H1 (cell line): Measurements from ENCODE around the gene NR4A1. TPM values are rescaled to one million over a fixed set of nuclear protein-coding genes. Genes with fewer than 3 reads are reported as not detected.

Source experiments
- CTCF ChIA-PET: fragments of 300-600 bp; sonication (Branson Sonifier 250); formaldehyde crosslinking; loops from one replicate; lab custom pipeline; 2021; ENCODE audit not compliant: partially characterized antibody; lab: Charles Lee
- POLR2A ChIA-PET: fragments of 300-600 bp; sonication (Branson Sonifier 250); formaldehyde crosslinking; loops from one replicate; lab custom pipeline; 2021; ENCODE audit warnings: inconsistent platforms; ENCODE audit not compliant: partially characterized antibody; lab: Charles Lee
- DNase-seq, 2 experiments: peaks; one replicate each; pipeline versions ENCODE4 v3.0.0 to v3.0.0-alpha.2; 2010 to 2022; ENCODE audit warnings: low spot score in 2 of 2, low read depth in 1 of 2, mixed read lengths in 1 of 2
- FAIRE-seq: peaks from 2 replicates; lab custom pipeline; 2011; peaks lifted over from hg19 to GRCh38; lab: Jason Lieb, UNC
- H2AFZ ChIP-seq: 2 replicates; pipeline ENCODE4 v1.8.1; 2012; ENCODE audit warnings: low read length, inconsistent platforms
- H2AK5ac ChIP-seq: 2 replicates; pipeline ENCODE4 v1.6.1; 2013; ENCODE audit warnings: low read depth, low read length
- H2BK120ac ChIP-seq: replicated peaks from 2 replicates; pipeline ENCODE3; 2013; ENCODE audit warnings: low read depth, low read length, inconsistent platforms
- H2BK12ac ChIP-seq: 2 replicates; pipeline ENCODE4 v1.6.1; 2013; ENCODE audit warnings: low read depth, low read length
- H2BK15ac ChIP-seq: 2 replicates; pipeline ENCODE4 v1.6.1; 2013; ENCODE audit warnings: low read length
- H2BK20ac ChIP-seq: 2 replicates; pipeline ENCODE4 v1.6.1; 2013; ENCODE audit warnings: low read length
- H2BK5ac ChIP-seq: 2 replicates; pipeline ENCODE4 v1.6.1; 2013; ENCODE audit warnings: low read depth, low read length
- H3K14ac ChIP-seq: 2 replicates; pipeline ENCODE4 v1.6.1; 2013; ENCODE audit warnings: inconsistent platforms; ENCODE audit not compliant: insufficient read length
- H3K18ac ChIP-seq: 2 replicates; pipeline ENCODE4 v1.6.1; 2013; ENCODE audit warnings: low read length; ENCODE audit errors: extremely low read depth
- H3K23ac ChIP-seq: 2 replicates; pipeline ENCODE4 v1.6.1; 2013; ENCODE audit warnings: inconsistent platforms; ENCODE audit not compliant: insufficient read length
- H3K23me2 ChIP-seq: 2 replicates; pipeline ENCODE4 v1.6.1; 2013; ENCODE audit warnings: low read depth, low read length
- H3K27ac ChIP-seq: 2 replicates; pipeline ENCODE4 v1.6.1; 2011; ENCODE audit warnings: low read depth, low read length, inconsistent platforms
- H3K27me3 ChIP-seq, 4 experiments: replicated peaks in 1 of 4; 1 replicate in 1 of 4; 2 replicates in 3 of 4; pipeline versions ENCODE4 v1.6.1 to v1.8.1; 2011 to 2013; ENCODE audit warnings: low read length in 3 of 4, mild to moderate bottlenecking in 3 of 4, inconsistent platforms in 2 of 4, mixed read lengths in 2 of 4, moderate library complexity in 1 of 4; ENCODE audit not compliant: control insufficient read depth in 3 of 4, insufficient read depth in 3 of 4; ENCODE audit errors: extremely low read depth in 1 of 4
- H3K36me3 ChIP-seq, 4 experiments: 2 replicates each; pipeline versions ENCODE4 v1.6.1 to v1.8.1; 2011 to 2013; ENCODE audit warnings: mild to moderate bottlenecking in 4 of 4, low read length in 3 of 4, moderate library complexity in 2 of 4, control low read depth in 1 of 4, inconsistent platforms in 1 of 4; ENCODE audit not compliant: insufficient read depth in 4 of 4, control insufficient read depth in 2 of 4
- H3K4ac ChIP-seq: replicated peaks from 2 replicates; pipeline ENCODE3; 2013; ENCODE audit warnings: low read length, low read depth, mixed read lengths, inconsistent platforms; ENCODE audit not compliant: insufficient read length
- H3K4me1 ChIP-seq, 4 experiments: replicated peaks in 1 of 4; 1 replicate in 1 of 4; 2 replicates in 3 of 4; pipeline versions ENCODE4 v1.6.1 to v1.8.1; 2011 to 2013; ENCODE audit warnings: low read length in 3 of 4, inconsistent platforms in 2 of 4, mixed read lengths in 1 of 4; ENCODE audit not compliant: insufficient read depth in 4 of 4, control insufficient read depth in 3 of 4
- H3K4me2 ChIP-seq, 2 experiments: 2 replicates each; pipeline versions ENCODE4 v1.6.1 to v1.8.1; 2011 to 2013; ENCODE audit warnings: low read depth in 2 of 2, low read length in 2 of 2, control low read depth in 1 of 2, inconsistent platforms in 1 of 2, mild to moderate bottlenecking in 1 of 2; ENCODE audit not compliant: insufficient read depth in 1 of 2
- H3K4me3 ChIP-seq, 4 experiments: fragments of 200-600, 300-600 bp in 1 of 4; sonication (generic), shearing (Covaris generic), sonication (Bioruptor Twin) in 1 of 4; 2 replicates each; pipeline versions ENCODE4 v1.5.1 to v1.8.1; 2011 to 2016; ENCODE audit warnings: low read length in 4 of 4, low read depth in 3 of 4, control low read depth in 2 of 4, inconsistent platforms in 2 of 4, mild to moderate bottlenecking in 2 of 4, mixed read lengths in 1 of 4, moderate library complexity in 1 of 4; ENCODE audit not compliant: insufficient read depth in 2 of 4; ENCODE audit errors: extremely low read depth in 1 of 4
- H3K56ac ChIP-seq: replicated peaks from 2 replicates; pipeline ENCODE3; 2013; ENCODE audit warnings: low read depth, mild to moderate bottlenecking, mixed read lengths, low read length, inconsistent platforms; ENCODE audit not compliant: insufficient read length
- H3K79me1 ChIP-seq: 2 replicates; pipeline ENCODE4 v1.6.1; 2013; ENCODE audit warnings: low read depth, low read length, control low read depth
- H3K79me2 ChIP-seq, 2 experiments: 2 replicates each; pipeline versions ENCODE4 v1.6.1 to v1.8.1; 2012 to 2013; ENCODE audit warnings: low read length in 2 of 2, mild to moderate bottlenecking in 2 of 2, inconsistent platforms in 1 of 2; ENCODE audit not compliant: insufficient read depth in 2 of 2, control insufficient read depth in 1 of 2
- H3K9ac ChIP-seq, 4 experiments: replicated peaks in 1 of 4; 1 replicate in 1 of 4; 2 replicates in 3 of 4; pipeline versions ENCODE4 v1.6.1 to v1.8.1; 2011 to 2013; ENCODE audit warnings: low read depth in 3 of 4, low read length in 3 of 4, control low read depth in 2 of 4, mild to moderate bottlenecking in 2 of 4, moderate library complexity in 2 of 4, inconsistent platforms in 1 of 4; ENCODE audit errors: extremely low read depth in 1 of 4
- H3K9me3 ChIP-seq, 2 experiments: 2 replicates each; pipeline versions ENCODE4 v1.6.1 to v1.8.1; 2012 to 2013; ENCODE audit warnings: mild to moderate bottlenecking in 2 of 2, moderate library complexity in 2 of 2, control low read depth in 1 of 2, inconsistent platforms in 1 of 2, low read depth in 1 of 2, low read length in 1 of 2, mixed read lengths in 1 of 2; ENCODE audit not compliant: insufficient read depth in 2 of 2
- H4K20me1 ChIP-seq, 2 experiments: replicated peaks in 1 of 2; 2 replicates each; pipeline versions ENCODE3 to v1.8.1; 2011 to 2013; ENCODE audit warnings: inconsistent platforms in 2 of 2, low read length in 2 of 2, mild to moderate bottlenecking in 1 of 2; ENCODE audit not compliant: insufficient read depth in 2 of 2, control insufficient read depth in 1 of 2
- H4K5ac ChIP-seq: 2 replicates; pipeline ENCODE4 v1.6.1; 2013; ENCODE audit warnings: low read length, low read depth, mixed read lengths, inconsistent platforms; ENCODE audit not compliant: insufficient read length
- H4K8ac ChIP-seq: 2 replicates; pipeline ENCODE4 v1.8.0; 2013; ENCODE audit warnings: mild to moderate bottlenecking, moderate library complexity, low read length, inconsistent platforms; ENCODE audit not compliant: insufficient read depth; ENCODE audit errors: extremely low read depth
- H4K91ac ChIP-seq: replicated peaks from 2 replicates; pipeline ENCODE3; 2013; ENCODE audit warnings: low read length, mixed read lengths, inconsistent platforms; ENCODE audit not compliant: insufficient read length
- CEBPB ChIP-seq: IDR thresholded peaks from 2 replicates; pipeline ENCODE4 v1.6.1; 2012; ENCODE audit warnings: low read depth, low read length
- EGR1 ChIP-seq: IDR thresholded peaks from 2 replicates; pipeline ENCODE4 v1.6.1; 2011; ENCODE audit warnings: low read depth, low read length, borderline replicate concordance
- EZH2 ChIP-seq: fragments of 200-600 bp; sonication (generic); IDR thresholded peaks from 2 replicates; pipeline ENCODE4 v1.7.1; 2012; ENCODE audit warnings: low read depth, mild to moderate bottlenecking, moderate library complexity, low read length, inconsistent platforms; ENCODE audit not compliant: severe bottlenecking
- POU5F1 ChIP-seq: IDR thresholded peaks from 2 replicates; pipeline ENCODE4 v1.6.1; 2011; ENCODE audit warnings: low read depth, mild to moderate bottlenecking, low read length, moderate library complexity
- RBBP5 ChIP-seq: IDR thresholded peaks from 2 replicates; pipeline ENCODE4 v1.7.1; 2012; ENCODE audit warnings: low read depth, mild to moderate bottlenecking, inconsistent platforms, low read length, moderate library complexity, borderline replicate concordance
- WGBS, 2 experiments: shearing (Covaris generic) in 1 of 2; methylation state at CpG; one replicate each; pipeline versions ENCODE4 v1.1.6 to v1.1.7; 2013 to 2015; ENCODE audit warnings: low lambda C conversion rate in 2 of 2, mixed read lengths in 2 of 2, inconsistent platforms in 1 of 2, low coverage in 1 of 2, missing lambda C conversion rate in 1 of 2; ENCODE audit not compliant: insufficient replicate concordance in 2 of 2, insufficient coverage in 1 of 2, insufficient read length in 1 of 2; ENCODE audit errors: extremely low coverage in 1 of 2, missing lambda C conversion rate in 1 of 2; 5-methylcytosine and 5-hydroxymethylcytosine counted together
- polyA plus RNA-seq, 7 experiments: library from polyadenylated mRNA; depleted of rRNA in 3 of 7; stranded (reverse) in 5 of 7; unstranded in 2 of 7; fragments of >200 nt in 5 of 7; fragments of 200-250 nt in 2 of 7; gene quantifications; 1 replicate in 5 of 7; 2 replicates in 1 of 7; 4 replicates in 1 of 7; pipeline versions ENCODE4 v1.2.1 to v1.2.3, GENCODE V29; 2011 to 2013; ENCODE audit warnings: missing spikeins in 2 of 7, mixed read lengths in 2 of 7
- total RNA-seq: library from RNA; stranded (reverse); fragmentation: NEBNext Ultra II Directional; extraction: Animal tissue kit (Norgen Biotek cat#: 25700); gene quantifications from 2 replicates; pipeline ENCODE4 v1.2.1, GENCODE V29; 2021
- TF ChIP-seq, protein P1 (sequence below): IDR thresholded peaks from 2 replicates; pipeline ENCODE4 v1.6.1; 2011; ENCODE audit warnings: low read depth, mild to moderate bottlenecking, low read length; ENCODE audit not compliant: insufficient read depth

NR4A1 gene
- total and polyA plus RNA-seq, 2 of the 8 experiments (the other 6 are each of a cell fraction or from before 2014, with no cell fraction given): 18.7 to 23.3 TPM

DNA sequence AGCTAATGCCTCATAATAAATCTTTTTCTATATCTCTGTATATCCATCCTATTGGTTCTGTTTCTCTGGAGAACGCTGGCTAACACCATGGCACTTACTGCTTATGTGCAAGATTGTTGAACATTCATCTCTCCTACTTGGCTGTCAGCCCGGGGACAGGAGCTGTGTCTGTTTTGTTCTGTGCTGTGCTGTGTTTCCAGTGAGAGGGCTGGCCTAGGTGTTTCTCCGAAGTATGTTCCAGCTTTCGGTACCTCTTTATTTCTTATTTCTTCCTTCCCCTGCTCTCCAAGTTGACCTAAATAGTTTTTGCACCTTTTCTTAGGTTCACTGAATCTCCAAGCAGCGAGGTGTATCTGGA lies 18.8 kb upstream of the NR4A1 start:
- H2BK15ac ChIP-seq: no peak overlapping the region
- H2BK12ac ChIP-seq: peak overlapping the region; percentile 77
- no peak overlapping the region for H3K27ac ChIP-seq
- H3K4ac ChIP-seq: no peak overlapping the region
- H3K79me1 ChIP-seq: no peaks in the 10 kb centered on the region
- no peak overlapping the region for H2BK120ac ChIP-seq
- peaks cover 2 to 32% (median 22%) of the 10 kb centered on the region in 4 experiments; a peak in 6 of 7 replicates for H3K27me3 ChIP-seq
- no peak overlapping the region for H2BK20ac ChIP-seq
- peak overlapping the region; percentile 66 to 80 for H3K4me2 ChIP-seq
- H4K91ac ChIP-seq: no peak overlapping the region
- no peaks in the 10 kb centered on the region for H3K36me3 ChIP-seq
- CTCF ChIA-PET: interaction anchor here (0.6 to 22.7 kb wide), 10 partner anchors 9 to 714 kb away, joined by 3 to 1249 read pairs (median 28); partner anchors contain the start of genes ATG101, NR4A1, SMIM41 and TAMALIN
- 41% methylated on average over 5 of the region's 5 CpGs; no CpG with 5 or more reads in 1 of the 2 experiments for WGBS, 2 experiments
- no peak overlapping the region for H4K5ac ChIP-seq
- peak overlapping the region; percentile 44 for H2BK5ac ChIP-seq
- no peaks in the 10 kb centered on the region; a peak in 1 of 4 replicates for H3K79me2 ChIP-seq
- H4K8ac ChIP-seq: no peak overlapping the region
- H3K18ac ChIP-seq: 0 out of 2 replicates have a peak overlapping the region, but pooled peaks have one; percentile 73
- H3K4me1 ChIP-seq: peaks cover 9 to 13% (median 11%) of the 10 kb centered on the region in 4 experiments
- H3K23me2 ChIP-seq: no peaks in the 10 kb centered on the region; the same call in 1 of the 2 replicates
- H2AFZ ChIP-seq: 0 out of 2 replicates have a peak overlapping the region, but pooled peaks have one; percentile 64
- no peak overlapping the region for H3K14ac ChIP-seq
- no peaks in the 10 kb centered on the region for H3K9me3 ChIP-seq
- H3K9ac ChIP-seq: peak overlapping the region in 2 of 4 experiments; percentile 34 to 41; a peak in 2 of 7 replicates
- no peak overlapping the region; the same call in 1 of the 2 replicates for H2AK5ac ChIP-seq
- DNase-seq (no peak), FAIRE-seq (no peak)
- H3K23ac ChIP-seq: no peak overlapping the region
- H4K20me1 ChIP-seq: no peaks in the 10 kb centered on the region
- POLR2A ChIA-PET: interaction anchor here (0.8 to 13.1 kb wide), 15 partner anchors 7 to 93 kb away, joined by 3 to 82 read pairs (median 5); partner anchors contain the start of genes ATG101, NR4A1, SMIM41 and TAMALIN
- H3K4me3 ChIP-seq: peak overlapping the region in 3 of 4 experiments; percentile 25 to 60 (median 26); a peak in 5 of 8 replicates
- no peak overlapping the region for H3K56ac ChIP-seq
- TF ChIP-seq RBBP5: no peak
- TF ChIP-seq EZH2: no peak
- TF ChIP-seq, protein P1, sequence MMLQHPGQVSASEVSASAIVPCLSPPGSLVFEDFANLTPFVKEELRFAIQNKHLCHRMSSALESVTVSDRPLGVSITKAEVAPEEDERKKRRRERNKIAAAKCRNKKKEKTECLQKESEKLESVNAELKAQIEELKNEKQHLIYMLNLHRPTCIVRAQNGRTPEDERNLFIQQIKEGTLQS: no peak
- TF ChIP-seq CEBPB: no peak
- TF ChIP-seq EGR1: no peak
- no peak for TF ChIP-seq POU5F1
